BLaER1 treated with 17β-estradiol and CSF1 and Interleukin-3, amounts not matched to agents 10 nM and 100 nM (cell line): Measurements from ENCODE around the gene LINC01488.

Experiments used
- H3K27ac ChIP-seq, 11 experiments: shearing (Covaris generic); formaldehyde crosslinking; 2 replicates each; pipeline ENCODE4 v1.8.1; 2022
- H3K27me3 ChIP-seq, 11 experiments: shearing (Covaris generic); formaldehyde crosslinking; 2 replicates each; pipeline ENCODE4 v1.8.1; 2022
- H3K36me3 ChIP-seq, 11 experiments: shearing (Covaris generic); formaldehyde crosslinking; 2 replicates each; pipeline ENCODE4 v1.8.1; 2022
- H3K4me1 ChIP-seq, 10 experiments: shearing (Covaris generic); formaldehyde crosslinking; 2 replicates each; pipeline ENCODE4 v1.8.1; 2022
- H3K4me2 ChIP-seq, 11 experiments: shearing (Covaris generic); formaldehyde crosslinking; 2 replicates each; pipeline ENCODE4 v1.8.1; 2022
- H3K4me3 ChIP-seq, 10 experiments: shearing (Covaris generic); formaldehyde crosslinking; 2 replicates each; pipeline ENCODE4 v1.8.1; 2022
- H3K9ac ChIP-seq, 11 experiments: shearing (Covaris generic); formaldehyde crosslinking; 2 replicates each; pipeline ENCODE4 v1.8.1; 2022
- H3K9me3 ChIP-seq, 11 experiments: shearing (Covaris generic); formaldehyde crosslinking; replicated peaks in 1 of 11; 2 replicates each; pipeline ENCODE4 v1.8.1; 2022
- H4K20me1 ChIP-seq, 11 experiments: shearing (Covaris generic); formaldehyde crosslinking; 2 replicates each; pipeline ENCODE4 v1.8.1; 2022
- Cebpa-rat ChIP-seq, 11 experiments: shearing (Covaris generic); IDR thresholded peaks; 2 replicates each; pipeline ENCODE4 v1.8.1; 2022

The LINC01488 gene

DNA sequence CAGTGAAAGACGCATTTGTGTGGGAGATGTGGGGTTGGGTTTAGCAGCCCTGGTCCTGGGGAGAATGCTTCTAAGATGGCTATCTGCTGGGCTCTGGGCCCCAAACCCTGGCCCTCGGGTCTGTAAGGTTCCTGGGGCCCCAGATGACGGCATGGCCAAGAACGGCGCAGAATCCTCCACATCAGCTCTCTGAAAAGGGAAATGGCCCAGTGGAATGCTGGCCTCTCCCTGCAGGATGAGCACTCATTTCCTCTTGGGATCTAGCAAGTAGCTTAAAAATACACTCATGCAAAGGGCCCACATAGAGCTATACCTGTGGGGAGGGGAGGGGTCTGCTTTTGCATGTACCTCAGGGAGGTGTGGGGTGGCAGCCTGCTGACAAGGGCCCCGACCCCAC, 37.5 kb upstream of the LINC01488 start:
- Histone ChIP-seq H3K27me3 (no peaks in the 10 kb centered on the region), H3K27ac (peak overlapping the region in 10 of 11 experiments; percentile 59 to 74 (median 62); a peak in 18 of 22 replicates), H3K4me2 (peak overlapping the region; percentile 77 to 93 (median 83)), H3K4me1 (peaks cover 37 to 67% (median 47%) of the 10 kb centered on the region in 10 experiments), H3K4me3 (peak overlapping the region in 6 of 10 experiments; percentile 38 to 55 (median 52); a peak in 12 of 20 replicates), H3K36me3 (no peaks in the 10 kb centered on the region), H4K20me1 (no peaks in the 10 kb centered on the region; a peak in 1 of 22 replicates), H3K9ac (peak overlapping the region in 10 of 11 experiments; percentile 51 to 79 (median 64); a peak in 18 of 22 replicates), H3K9me3 (no peaks in the 10 kb centered on the region)
- TF ChIP-seq Cebpa-rat (IDR thresholded peaks at IDR 0.05) = no peak

- peak; percentile 9 to 62 (median 48); a peak in 10 of 22 replicates for TF ChIP-seq Cebpa-rat (IDR thresholded peaks at IDR 0.05)
- Histone ChIP-seq H3K9me3 (no peaks in the 10 kb centered on the region), H3K4me2 (peak overlapping the region; percentile 77 to 93 (median 83)), H3K27ac (peak overlapping the region in 4 of 11 experiments; percentile 13 to 71 (median 62); a peak in 4 of 22 replicates), H4K20me1 (peaks cover 0 to 3% (median 0%) of the 10 kb centered on the region in 11 experiments; a peak in 1 of 22 replicates), H3K27me3 (no peaks in the 10 kb centered on the region), H3K9ac (0 out of 22 replicates have a peak overlapping the region, but pooled peaks of 1 of the 11 experiments have one; percentile 63), H3K36me3 (no peaks in the 10 kb centered on the region), H3K4me1 (peaks cover 43 to 73% (median 53%) of the 10 kb centered on the region in 10 experiments), H3K4me3 (no peak overlapping the region)
Measured at GRCh38 chr11:69444381-69445130, 36.9 kb upstream of the LINC01488 start.

DNA sequence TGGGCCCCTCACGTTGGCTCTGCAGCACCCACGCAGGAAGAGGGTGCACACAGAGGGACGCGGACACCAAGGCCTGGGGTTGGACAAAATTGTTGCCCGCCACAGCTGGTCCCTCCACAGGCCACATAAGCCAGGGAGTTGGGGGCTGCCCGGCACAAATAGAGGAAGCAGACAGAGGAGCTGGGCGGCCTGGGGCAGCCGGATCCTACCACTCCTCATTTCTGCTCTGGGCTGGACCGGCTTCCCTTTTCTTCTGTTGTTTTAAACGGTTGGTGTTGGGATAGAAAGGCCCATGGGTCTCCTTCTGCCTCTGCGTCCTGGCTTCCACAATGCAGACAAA, 36.4 kb upstream of the LINC01488 start:
- no peak overlapping the region for H3K4me3 ChIP-seq
- peak overlapping the region in 9 of 11 experiments; percentile 77 to 93 (median 83); a peak in 14 of 22 replicates for H3K4me2 ChIP-seq
- no peak for TF ChIP-seq Cebpa-rat (IDR thresholded peaks at IDR 0.05)
- no peaks in the 10 kb centered on the region for H3K36me3 ChIP-seq
- H3K27ac ChIP-seq = peak overlapping the region in 2 of 11 experiments; percentile 13 to 33; a peak in 2 of 22 replicates
- H3K27me3 ChIP-seq = no peaks in the 10 kb centered on the region
- peaks cover 48 to 79% (median 59%) of the 10 kb centered on the region in 10 experiments for H3K4me1 ChIP-seq
- H3K9me3 ChIP-seq = no peaks in the 10 kb centered on the region
- H3K9ac ChIP-seq = no peak overlapping the region
- peaks cover 0 to 5% (median 0%) of the 10 kb centered on the region in 11 experiments; a peak in 1 of 22 replicates for H4K20me1 ChIP-seq

- TF ChIP-seq Cebpa-rat (IDR thresholded peaks at IDR 0.05) = no peak
- Histone ChIP-seq H3K4me1 (peaks cover 56 to 89% (median 69%) of the 10 kb centered on the region in 10 experiments), H3K27ac (no peak overlapping the region), H3K4me3 (no peak overlapping the region), H3K9ac (no peak overlapping the region), H4K20me1 (peaks cover 0 to 5% (median 0%) of the 10 kb centered on the region in 11 experiments; a peak in 1 of 22 replicates), H3K36me3 (no peaks in the 10 kb centered on the region), H3K27me3 (no peaks in the 10 kb centered on the region), H3K4me2 (peak overlapping the region in 5 of 11 experiments; percentile 3 to 93 (median 83); a peak in 7 of 22 replicates), H3K9me3 (no peaks in the 10 kb centered on the region)
Measured at GRCh38 chr11:69446108-69446507, 35.4 kb upstream of the LINC01488 start.

GRCh38 chr11:69447786-69448185, 33.7 kb upstream of the LINC01488 start:
- Histone ChIP-seq H3K4me2 (peak overlapping the region; percentile 74 to 94 (median 88)), H3K4me3 (no peak overlapping the region), H4K20me1 (peaks cover 0 to 5% (median 0%) of the 10 kb centered on the region in 11 experiments; a peak in 1 of 22 replicates), H3K9ac (0 out of 22 replicates have a peak overlapping the region, but pooled peaks of 1 of the 11 experiments have one; percentile 10), H3K9me3 (peaks cover 0 to 5% (median 3%) of the 10 kb centered on the region in 11 experiments; a peak in 8 of 22 replicates), H3K4me1 (peaks cover 51 to 95% (median 63%) of the 10 kb centered on the region in 10 experiments), H3K27ac (peak overlapping the region in 1 of 11 experiments; percentile 7; a peak in 1 of 22 replicates), H3K27me3 (no peaks in the 10 kb centered on the region), H3K36me3 (no peaks in the 10 kb centered on the region)
- TF ChIP-seq Cebpa-rat (IDR thresholded peaks at IDR 0.05) = no peak

DNA sequence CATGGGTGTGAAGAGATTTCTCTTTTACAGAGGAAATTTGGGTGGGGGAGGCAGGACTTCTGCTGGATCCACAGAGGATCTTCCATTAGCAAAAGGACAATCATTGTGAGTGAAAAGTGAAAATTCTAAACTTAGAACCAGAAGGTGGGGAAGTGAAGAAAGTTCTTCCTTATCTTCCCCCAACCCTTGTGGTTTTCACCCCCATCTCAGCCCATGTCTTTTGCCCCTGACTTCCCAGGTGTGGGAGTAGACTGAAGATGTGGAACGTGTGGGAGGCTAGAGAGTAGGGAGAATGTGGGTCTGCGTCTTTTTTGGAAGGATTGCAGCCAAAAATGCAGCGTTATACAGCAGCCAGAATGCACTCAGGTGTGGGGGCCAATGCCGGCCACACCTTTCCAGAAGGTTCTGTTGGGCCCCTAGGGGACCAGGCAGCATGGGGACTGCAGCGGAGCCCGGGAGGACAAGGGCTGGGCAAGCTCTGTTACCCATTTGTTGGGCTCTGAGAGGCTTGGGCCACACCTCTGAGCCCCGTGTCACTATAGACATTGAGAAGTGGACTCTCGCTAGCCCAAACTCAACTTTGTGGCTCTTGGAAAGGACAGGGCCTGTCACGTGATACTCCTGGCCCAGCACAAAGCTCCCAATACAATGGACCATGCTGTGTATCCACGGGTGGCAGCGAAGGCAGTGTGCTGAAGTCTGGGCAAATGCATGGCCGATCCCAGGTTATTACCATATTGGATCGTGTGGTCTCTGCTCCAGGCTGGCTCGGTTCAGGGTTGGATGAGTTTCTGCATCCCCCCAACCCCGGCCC, 32.8 kb upstream of the LINC01488 start:
- Histone ChIP-seq H3K27me3 (no peaks in the 10 kb centered on the region), H3K4me1 (peaks cover 42 to 92% (median 54%) of the 10 kb centered on the region in 10 experiments), H3K4me2 (peak overlapping the region; percentile 74 to 94 (median 88)), H3K4me3 (peak overlapping the region in 2 of 10 experiments; percentile 6 to 31; a peak in 2 of 20 replicates), H3K9ac (peak overlapping the region in 1 of 11 experiments; percentile 53; a peak in 1 of 22 replicates), H4K20me1 (peaks cover 0 to 5% (median 0%) of the 10 kb centered on the region in 11 experiments; a peak in 1 of 22 replicates), H3K36me3 (no peaks in the 10 kb centered on the region), H3K9me3 (peaks cover 0 to 7% (median 4%) of the 10 kb centered on the region in 11 experiments; a peak in 8 of 22 replicates), H3K27ac (peak overlapping the region in 4 of 11 experiments; percentile 5 to 45 (median 18); a peak in 4 of 22 replicates)
- no peak for TF ChIP-seq Cebpa-rat (IDR thresholded peaks at IDR 0.05)

DNA sequence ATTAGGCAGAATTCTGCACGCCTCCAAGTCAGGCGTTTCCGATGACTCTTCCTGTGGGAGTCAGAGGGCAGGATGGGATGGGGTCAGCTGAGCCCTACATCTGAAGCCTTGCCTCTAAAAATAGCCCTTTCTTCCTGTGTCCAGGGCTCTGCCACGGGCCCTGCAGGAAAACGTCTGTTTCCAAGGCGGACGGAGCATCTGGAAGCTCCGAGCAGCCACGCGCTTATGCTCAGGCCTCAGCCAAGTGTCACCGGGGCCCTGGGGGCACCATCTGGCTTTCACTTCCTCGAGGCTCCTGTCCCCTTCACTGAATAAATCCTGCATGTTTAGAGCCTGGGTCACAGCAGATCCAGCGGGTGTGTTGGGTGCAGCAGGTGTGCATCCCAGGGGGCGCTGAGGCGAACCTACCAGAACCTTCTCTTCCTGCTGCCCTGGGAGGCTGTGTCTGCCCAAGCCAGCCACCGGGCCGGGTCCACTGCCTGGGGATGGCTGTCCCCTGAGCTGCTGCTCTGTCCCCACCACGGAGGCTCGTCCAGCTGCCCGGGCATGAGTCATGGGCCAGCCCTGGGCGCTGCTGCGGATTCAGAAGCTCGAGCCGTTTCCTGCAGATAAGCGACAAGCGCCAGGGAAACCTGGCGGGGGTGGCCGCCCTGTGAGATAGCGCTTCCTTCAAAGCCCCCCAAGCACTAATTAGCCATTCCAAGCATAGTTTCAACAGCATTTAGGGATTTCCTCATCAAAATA, 32.0 kb upstream of the LINC01488 start:
- Histone ChIP-seq H3K27me3 (no peaks in the 10 kb centered on the region), H3K9ac (peak overlapping the region in 6 of 11 experiments; percentile 12 to 53 (median 26); a peak in 6 of 22 replicates), H4K20me1 (peaks cover 0 to 5% (median 0%) of the 10 kb centered on the region in 11 experiments; a peak in 1 of 22 replicates), H3K4me2 (peak overlapping the region; percentile 74 to 94 (median 88)), H3K4me3 (peak overlapping the region in 2 of 10 experiments; percentile 31 to 33; a peak in 3 of 20 replicates), H3K9me3 (peaks cover 0 to 7% (median 4%) of the 10 kb centered on the region in 11 experiments; a peak in 8 of 22 replicates), H3K4me1 (peaks cover 34 to 83% (median 45%) of the 10 kb centered on the region in 10 experiments), H3K36me3 (no peaks in the 10 kb centered on the region), H3K27ac (peak overlapping the region in 6 of 11 experiments; percentile 5 to 45 (median 24); a peak in 9 of 22 replicates)
- no peak for TF ChIP-seq Cebpa-rat (IDR thresholded peaks at IDR 0.05)
